ENCODE measurements around the gene CTXND1. TPM values are rescaled to one million over a fixed set of nuclear protein-coding genes. Genes with fewer than 3 reads are reported as not detected.

The CTXND1 gene
- total and polyA plus RNA-seq, 2 of the 4 experiments (the other 2 are of a cell fraction): not detected

DNA sequence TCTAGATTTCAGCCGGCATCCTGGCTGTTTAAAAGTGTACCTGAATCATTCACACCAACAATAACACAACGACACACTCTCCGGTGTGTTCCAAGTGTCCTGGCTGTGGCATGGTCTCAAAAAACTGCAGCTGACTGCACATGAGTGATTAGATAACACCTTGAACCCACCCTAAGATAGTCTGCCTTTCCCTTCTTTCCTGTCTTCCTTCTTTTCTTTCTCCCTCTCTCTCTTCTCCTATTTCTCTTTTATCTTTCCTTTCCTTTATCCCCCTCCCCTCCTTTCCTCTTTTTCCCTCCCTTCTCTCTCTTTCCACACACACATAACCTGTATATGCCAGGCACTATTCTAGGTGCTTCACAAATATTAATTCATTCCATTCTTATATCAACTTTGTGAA lies 100.4 kb downstream of the CTXND1 start:
- H3K9me1 ChIP-seq (ENCODE audit: insufficient read depth, low read length): peaks cover 8% of the 10 kb centered on the region
- dilution Hi-C loops (cut with HindIII; ENCODE audit: low sequenced_read_pairs, unreplicated experiment) (no loop called here), intact Hi-C loops (cut with micrococcal nuclease) (no loop called here), in situ Hi-C loops (cut with MboI; ENCODE audit: low sequenced_read_pairs) (no loop called here)
- no peak overlapping the region for H2BK15ac ChIP-seq (ENCODE audit: low read depth, low read length)
- POLR2A ChIA-PET (ENCODE audit: unreplicated experiment): no interaction called here
- H3K79me1 ChIP-seq (ENCODE audit: low read depth in 1 of 2, low read length in 2 of 2): peaks cover 17 to 31% of the 10 kb centered on the region in 2 experiments
- no peak overlapping the region for H3K4me2 ChIP-seq (ENCODE audit: low read depth, low read length)
- H3K27me3 ChIP-seq (ENCODE audit: control insufficient read depth, insufficient read depth, low read length): no peaks in the 10 kb centered on the region
- CTCF ChIA-PET: interaction anchor here (1.1 kb wide), 1 partner anchor 91 kb away, joined by 3 read pairs; no protein-coding TSS in a partner anchor
- H3K27ac ChIP-seq (ENCODE audit: insufficient read depth, low read length): no peak overlapping the region
- 0 out of 4 replicates have a peak overlapping the region, but pooled peaks of 1 of the 2 experiments have one; percentile 17 for H4K8ac ChIP-seq (ENCODE audit: low read depth in 2 of 2, low read length in 2 of 2)
- ATAC-seq (ENCODE audit: low read depth): no peak
- H3K56ac ChIP-seq (ENCODE audit: extremely low read depth, insufficient read depth, low read length): no peak overlapping the region
- H3K14ac ChIP-seq (replicated peaks; ENCODE audit: low read depth, low read length): no peak overlapping the region
- H3K18ac ChIP-seq (ENCODE audit: low read depth, low read length): no peak overlapping the region
- H2AK5ac ChIP-seq (ENCODE audit: low read depth, low read length): no peak overlapping the region
- peaks cover 8% of the 10 kb centered on the region for H3K4me1 ChIP-seq (ENCODE audit: control insufficient read depth, insufficient read depth, low read length)
- no peak overlapping the region for H3K23ac ChIP-seq (ENCODE audit: low read depth, low read length)
- no peak overlapping the region for H3K4ac ChIP-seq (ENCODE audit: low read depth, low read length)
- DNase-seq: no peak
- H3K9me3 ChIP-seq (ENCODE audit: control insufficient read depth, insufficient read depth, low read length): no peaks in the 10 kb centered on the region
- no peak overlapping the region for H4K5ac ChIP-seq (ENCODE audit: low read depth, low read length)
- H2AK9ac ChIP-seq (replicated peaks; ENCODE audit: low read depth, low read length, poor library complexity): peak overlapping the region; percentile 20
- no peak overlapping the region for H4K91ac ChIP-seq (ENCODE audit: insufficient read depth, low read depth, low read length)
- no peaks in the 10 kb centered on the region for H3K36me3 ChIP-seq (ENCODE audit: control insufficient read depth, insufficient read depth, low read length)
- no CpG with 5 or more reads among the region's 3 CpGs for WGBS, 2 experiments (ENCODE audit: extremely low coverage in 2 of 2, insufficient read length in 1 of 2)
- H2AFZ ChIP-seq (replicated peaks; ENCODE audit: low read length, poor library complexity): no peak overlapping the region
- no peak for TF ChIP-seq CEBPB (IDR thresholded peaks at IDR 0.05; ENCODE audit: low read depth, low read length)
- no peak for TF ChIP-seq MAFK (IDR thresholded peaks at IDR 0.05; ENCODE audit: low read depth, low read length)
- TF ChIP-seq MAZ (IDR thresholded peaks at IDR 0.05; ENCODE audit: borderline replicate concordance, low read depth, low read length): no peak
- no peak for TF ChIP-seq CHD1 (IDR thresholded peaks at IDR 0.05; ENCODE audit: low read depth, low read length)
- TF ChIP-seq, protein P1, sequence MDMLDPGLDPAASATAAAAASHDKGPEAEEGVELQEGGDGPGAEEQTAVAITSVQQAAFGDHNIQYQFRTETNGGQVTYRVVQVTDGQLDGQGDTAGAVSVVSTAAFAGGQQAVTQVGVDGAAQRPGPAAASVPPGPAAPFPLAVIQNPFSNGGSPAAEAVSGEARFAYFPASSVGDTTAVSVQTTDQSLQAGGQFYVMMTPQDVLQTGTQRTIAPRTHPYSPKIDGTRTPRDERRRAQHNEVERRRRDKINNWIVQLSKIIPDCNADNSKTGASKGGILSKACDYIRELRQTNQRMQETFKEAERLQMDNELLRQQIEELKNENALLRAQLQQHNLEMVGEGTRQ (IDR thresholded peaks at IDR 0.05; ENCODE audit: low read depth, low read length): no peak
- no peak for TF ChIP-seq POLR2A (IDR thresholded peaks at IDR 0.05; ENCODE audit: low read depth, low read length)
- TF ChIP-seq, protein P2, sequence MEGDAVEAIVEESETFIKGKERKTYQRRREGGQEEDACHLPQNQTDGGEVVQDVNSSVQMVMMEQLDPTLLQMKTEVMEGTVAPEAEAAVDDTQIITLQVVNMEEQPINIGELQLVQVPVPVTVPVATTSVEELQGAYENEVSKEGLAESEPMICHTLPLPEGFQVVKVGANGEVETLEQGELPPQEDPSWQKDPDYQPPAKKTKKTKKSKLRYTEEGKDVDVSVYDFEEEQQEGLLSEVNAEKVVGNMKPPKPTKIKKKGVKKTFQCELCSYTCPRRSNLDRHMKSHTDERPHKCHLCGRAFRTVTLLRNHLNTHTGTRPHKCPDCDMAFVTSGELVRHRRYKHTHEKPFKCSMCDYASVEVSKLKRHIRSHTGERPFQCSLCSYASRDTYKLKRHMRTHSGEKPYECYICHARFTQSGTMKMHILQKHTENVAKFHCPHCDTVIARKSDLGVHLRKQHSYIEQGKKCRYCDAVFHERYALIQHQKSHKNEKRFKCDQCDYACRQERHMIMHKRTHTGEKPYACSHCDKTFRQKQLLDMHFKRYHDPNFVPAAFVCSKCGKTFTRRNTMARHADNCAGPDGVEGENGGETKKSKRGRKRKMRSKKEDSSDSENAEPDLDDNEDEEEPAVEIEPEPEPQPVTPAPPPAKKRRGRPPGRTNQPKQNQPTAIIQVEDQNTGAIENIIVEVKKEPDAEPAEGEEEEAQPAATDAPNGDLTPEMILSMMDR (conservative IDR thresholded peaks at IDR 0.05; ENCODE audit: low read depth, low read length): no peak
- TF ChIP-seq SMC3 (IDR thresholded peaks at IDR 0.05; ENCODE audit: low read depth, low read length): no peak
- TF ChIP-seq, protein P3, sequence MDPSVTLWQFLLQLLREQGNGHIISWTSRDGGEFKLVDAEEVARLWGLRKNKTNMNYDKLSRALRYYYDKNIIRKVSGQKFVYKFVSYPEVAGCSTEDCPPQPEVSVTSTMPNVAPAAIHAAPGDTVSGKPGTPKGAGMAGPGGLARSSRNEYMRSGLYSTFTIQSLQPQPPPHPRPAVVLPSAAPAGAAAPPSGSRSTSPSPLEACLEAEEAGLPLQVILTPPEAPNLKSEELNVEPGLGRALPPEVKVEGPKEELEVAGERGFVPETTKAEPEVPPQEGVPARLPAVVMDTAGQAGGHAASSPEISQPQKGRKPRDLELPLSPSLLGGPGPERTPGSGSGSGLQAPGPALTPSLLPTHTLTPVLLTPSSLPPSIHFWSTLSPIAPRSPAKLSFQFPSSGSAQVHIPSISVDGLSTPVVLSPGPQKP (IDR thresholded peaks at IDR 0.05; ENCODE audit: borderline replicate concordance, low read depth, low read length): no peak
- TF ChIP-seq RAD21 (IDR thresholded peaks at IDR 0.05; ENCODE audit: low read length): no peak
- H3K9ac ChIP-seq (ENCODE audit: low read depth, low read length): no peak overlapping the region
- H2BK120ac ChIP-seq (ENCODE audit: low read depth, low read length): no peak overlapping the region
- H3K4me3 ChIP-seq (ENCODE audit: insufficient read depth, low read depth, low read length): no peak overlapping the region
- no peak overlapping the region for H2BK20ac ChIP-seq (ENCODE audit: low read depth, low read length)
- no TSS peak for BruUV-seq (replicated peaks)
- H4K20me1 ChIP-seq (ENCODE audit: insufficient read depth, low read length): no peaks in the 10 kb centered on the region
- no peak overlapping the region for H2BK5ac ChIP-seq (ENCODE audit: low read depth, low read length, poor library complexity, severe bottlenecking)

Data from IMR-90 (cell line).